Measurements from ENCODE around the gene UBE2N.

Gene UBE2N

DNA sequence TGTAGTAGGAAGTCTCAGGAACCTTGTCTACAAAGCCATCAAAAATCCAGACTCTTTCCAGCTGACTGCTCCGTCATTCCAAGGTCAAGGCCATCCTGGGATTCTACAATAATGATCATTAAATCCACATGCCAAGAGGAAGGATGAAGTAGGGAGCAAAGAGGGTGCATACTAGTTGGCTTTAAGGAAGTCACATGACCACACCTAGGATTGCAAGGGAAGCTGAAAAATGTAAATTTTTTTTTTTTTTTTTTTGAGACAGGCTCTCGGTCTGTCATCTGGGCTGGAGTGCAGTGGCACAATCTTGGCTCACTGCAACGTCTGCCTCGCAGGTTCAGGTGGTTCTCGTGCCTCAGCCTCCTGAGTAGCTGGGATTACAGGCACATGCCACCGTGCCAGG lies 18.3 kb upstream of the UBE2N start:
- H3K4me3 ChIP-seq (ENCODE audit: low read depth, low read length), result no peak overlapping the region
- TF ChIP-seq, protein P1, sequence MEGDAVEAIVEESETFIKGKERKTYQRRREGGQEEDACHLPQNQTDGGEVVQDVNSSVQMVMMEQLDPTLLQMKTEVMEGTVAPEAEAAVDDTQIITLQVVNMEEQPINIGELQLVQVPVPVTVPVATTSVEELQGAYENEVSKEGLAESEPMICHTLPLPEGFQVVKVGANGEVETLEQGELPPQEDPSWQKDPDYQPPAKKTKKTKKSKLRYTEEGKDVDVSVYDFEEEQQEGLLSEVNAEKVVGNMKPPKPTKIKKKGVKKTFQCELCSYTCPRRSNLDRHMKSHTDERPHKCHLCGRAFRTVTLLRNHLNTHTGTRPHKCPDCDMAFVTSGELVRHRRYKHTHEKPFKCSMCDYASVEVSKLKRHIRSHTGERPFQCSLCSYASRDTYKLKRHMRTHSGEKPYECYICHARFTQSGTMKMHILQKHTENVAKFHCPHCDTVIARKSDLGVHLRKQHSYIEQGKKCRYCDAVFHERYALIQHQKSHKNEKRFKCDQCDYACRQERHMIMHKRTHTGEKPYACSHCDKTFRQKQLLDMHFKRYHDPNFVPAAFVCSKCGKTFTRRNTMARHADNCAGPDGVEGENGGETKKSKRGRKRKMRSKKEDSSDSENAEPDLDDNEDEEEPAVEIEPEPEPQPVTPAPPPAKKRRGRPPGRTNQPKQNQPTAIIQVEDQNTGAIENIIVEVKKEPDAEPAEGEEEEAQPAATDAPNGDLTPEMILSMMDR (IDR thresholded peaks at IDR 0.05; ENCODE audit: low read depth, low read length), result no peak
- no peak for DNase-seq (ENCODE audit: low read depth, low spot score)
- in situ Hi-C loops (cut with HindIII; ENCODE audit: low sequenced_read_pairs), result no loop called here

DNA sequence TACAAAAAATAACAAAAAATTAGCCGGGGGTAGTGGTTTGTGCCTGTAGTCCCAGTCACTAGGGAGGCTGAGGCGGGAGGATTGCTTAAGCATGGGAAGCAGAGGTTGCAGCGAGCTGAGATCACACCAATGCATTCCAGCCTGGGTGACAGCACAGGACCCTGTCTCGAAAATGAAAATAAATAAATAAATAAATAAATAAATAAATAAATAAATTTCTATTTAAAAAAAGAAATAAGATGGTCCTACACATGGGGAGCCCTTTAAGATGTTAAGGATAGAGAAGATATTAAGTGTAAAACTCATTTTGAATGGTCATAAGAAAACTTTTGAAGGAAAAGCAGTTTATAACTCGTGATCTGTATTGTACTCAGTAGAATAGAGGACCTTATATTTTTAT lies 17.4 kb upstream of the UBE2N start:
- DNase-seq (ENCODE audit: low read depth, low spot score), result no peak
- TF ChIP-seq, protein P1 (IDR thresholded peaks at IDR 0.05; ENCODE audit: low read depth, low read length), result no peak
- no peak overlapping the region for H3K4me3 ChIP-seq (ENCODE audit: low read depth, low read length)
- in situ Hi-C loops (cut with HindIII; ENCODE audit: low sequenced_read_pairs), result no loop called here

DNA sequence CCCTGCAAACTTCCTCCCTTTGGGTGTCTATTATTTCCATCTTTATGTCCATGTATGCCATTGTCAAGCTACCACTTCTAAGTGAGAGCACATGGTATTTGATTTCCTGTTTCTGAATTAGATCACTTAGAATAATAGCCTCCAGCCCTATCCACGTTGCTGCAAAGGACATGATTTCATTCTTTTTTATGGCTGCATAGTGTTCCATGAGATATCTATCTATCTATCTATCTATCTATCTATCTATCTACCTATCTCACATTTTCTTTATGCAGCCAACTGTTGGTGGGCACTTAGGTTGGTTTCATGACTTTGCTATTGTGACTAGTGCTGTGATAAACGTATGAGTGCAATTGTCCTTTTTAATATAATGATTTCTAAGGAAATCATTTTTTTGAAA lies 14.3 kb upstream of the UBE2N start:
- no peak overlapping the region for H3K4me3 ChIP-seq (ENCODE audit: low read depth, low read length)
- in situ Hi-C loops (cut with HindIII; ENCODE audit: low sequenced_read_pairs), result no loop called here
- TF ChIP-seq, protein P1 (IDR thresholded peaks at IDR 0.05; ENCODE audit: low read depth, low read length), result no peak
- DNase-seq (ENCODE audit: low read depth, low spot score), result no peak

DNA sequence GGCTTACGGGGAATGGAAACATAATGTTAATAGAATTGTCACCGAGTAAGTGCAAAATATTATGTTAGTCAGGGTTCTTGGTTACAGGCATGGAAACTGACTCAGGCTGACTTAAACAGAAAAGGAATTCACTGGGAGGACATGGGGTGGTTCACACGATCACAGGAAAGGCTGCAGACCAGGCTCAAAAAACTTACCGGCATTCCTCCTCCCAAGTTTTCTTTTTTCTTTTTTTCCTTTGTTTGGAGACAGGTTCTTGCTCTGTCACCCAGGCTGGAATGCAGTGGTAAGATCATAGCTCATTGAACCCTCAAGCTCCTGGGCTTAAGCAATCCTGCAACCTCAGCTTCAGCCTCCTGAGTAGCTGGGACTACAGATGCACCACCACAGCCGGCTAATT lies 11.9 kb upstream of the UBE2N start:
- peak; percentile 38 for DNase-seq (ENCODE audit: low read depth, low spot score)
- in situ Hi-C loops (cut with HindIII; ENCODE audit: low sequenced_read_pairs), result no loop called here
- TF ChIP-seq, protein P1 (IDR thresholded peaks at IDR 0.05; ENCODE audit: low read depth, low read length), result no peak
- no peak overlapping the region for H3K4me3 ChIP-seq (ENCODE audit: low read depth, low read length)

DNA sequence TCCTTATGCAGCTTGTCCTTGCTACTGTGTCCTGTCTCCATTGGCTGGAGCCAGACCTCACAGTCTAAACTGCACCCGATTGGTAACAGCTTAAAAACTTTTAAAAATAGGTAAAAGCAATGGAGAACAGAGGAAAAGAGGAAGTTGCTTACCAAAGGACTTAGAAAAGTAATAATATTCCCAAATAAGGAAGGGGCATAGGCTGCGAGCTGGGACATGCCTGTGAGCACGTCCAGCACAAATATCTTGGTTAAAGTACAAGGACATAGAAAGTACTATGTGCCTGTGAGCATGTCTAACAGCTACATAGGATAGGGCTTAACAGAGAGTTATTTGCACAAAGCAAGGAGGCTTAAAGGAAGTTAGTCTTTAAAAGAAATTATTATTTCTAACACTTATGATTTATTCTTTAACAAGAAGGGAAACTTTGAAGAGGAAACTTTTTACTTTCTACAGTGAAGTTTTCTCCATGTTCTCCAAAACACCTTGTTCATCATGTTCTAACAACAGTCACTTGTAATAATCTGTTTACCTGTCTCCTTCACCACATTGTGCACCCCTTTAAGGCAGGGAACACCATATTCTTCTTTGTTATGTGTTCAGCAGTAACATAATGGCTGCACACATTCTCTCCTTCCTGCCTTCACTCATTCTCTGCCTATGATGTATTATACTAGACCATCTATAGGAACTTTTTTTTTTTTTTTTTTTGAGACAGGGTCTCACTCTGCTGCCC lies 9.8 kb upstream of the UBE2N start:
- TF ChIP-seq, protein P1 (IDR thresholded peaks at IDR 0.05; ENCODE audit: low read depth, low read length), result no peak
- no peak overlapping the region for H3K4me3 ChIP-seq (ENCODE audit: low read depth, low read length)
- in situ Hi-C loops (cut with HindIII; ENCODE audit: low sequenced_read_pairs), result no loop called here
- DNase-seq (ENCODE audit: low read depth, low spot score), result no peak

DNA sequence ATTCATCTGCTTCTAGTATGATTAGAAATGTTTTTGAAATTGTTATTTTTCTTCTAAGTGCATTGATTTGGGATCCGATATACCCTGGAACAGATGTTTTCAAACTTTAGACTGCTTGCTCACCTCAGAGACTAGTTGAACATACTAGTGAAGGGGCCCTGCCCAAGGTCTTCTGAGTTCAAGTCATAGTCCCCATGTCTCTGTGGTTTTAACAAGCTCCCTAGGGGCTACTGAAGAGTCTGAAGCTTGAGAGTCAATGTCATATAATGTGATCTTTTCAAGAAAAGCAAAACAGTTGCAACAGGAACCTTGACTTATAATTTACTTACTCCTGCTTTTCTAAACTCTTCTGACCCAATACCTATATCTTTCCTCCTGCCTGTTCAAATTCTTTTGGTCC lies 7.5 kb upstream of the UBE2N start:
- H3K4me3 ChIP-seq (ENCODE audit: low read depth, low read length), result no peak overlapping the region
- TF ChIP-seq, protein P1 (IDR thresholded peaks at IDR 0.05; ENCODE audit: low read depth, low read length), result no peak
- in situ Hi-C loops (cut with HindIII; ENCODE audit: low sequenced_read_pairs), result no loop called here
- DNase-seq (ENCODE audit: low read depth, low spot score), result no peak
